ENCODE results near the gene TRAFD1.
"Not testable (repeated sequence)": the region's sequence is repeated elsewhere in the genome, so short reads cannot be mapped to it uniquely, and the experiment has no call there.

The TRAFD1 gene

GRCh38 chr12:112097641-112098040 lies 27.7 kb upstream of the TRAFD1 start:
- H3K4me3 ChIP-seq (ENCODE audit: low read depth, low read length): no peak overlapping the region
- TF ChIP-seq CTCF (IDR thresholded peaks at IDR 0.05; ENCODE audit: borderline replicate concordance, insufficient read depth, low read depth, low read length): no peak

DNA sequence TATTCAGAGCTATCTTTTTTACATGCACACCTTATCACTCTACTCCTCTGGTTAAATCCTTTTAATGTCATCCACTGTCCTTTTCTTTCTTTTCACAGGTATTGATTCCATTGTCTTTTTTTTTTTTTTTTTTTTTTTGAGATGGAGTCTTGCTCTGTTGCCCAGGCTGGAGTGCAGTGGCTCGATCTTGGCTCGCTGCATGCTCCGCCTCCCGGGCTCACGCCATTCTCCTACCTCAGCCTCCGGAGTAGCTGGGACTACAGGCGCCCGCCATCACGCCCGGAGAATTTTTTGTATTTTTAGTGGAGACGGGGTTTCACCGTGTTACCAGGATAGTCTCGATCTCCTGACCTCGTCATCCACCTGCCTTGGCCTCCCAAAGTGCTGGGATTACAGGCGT lies 24.9 kb upstream of the TRAFD1 start:
- H3K4me3 ChIP-seq (ENCODE audit: low read depth, low read length): not testable (repeated sequence)

DNA sequence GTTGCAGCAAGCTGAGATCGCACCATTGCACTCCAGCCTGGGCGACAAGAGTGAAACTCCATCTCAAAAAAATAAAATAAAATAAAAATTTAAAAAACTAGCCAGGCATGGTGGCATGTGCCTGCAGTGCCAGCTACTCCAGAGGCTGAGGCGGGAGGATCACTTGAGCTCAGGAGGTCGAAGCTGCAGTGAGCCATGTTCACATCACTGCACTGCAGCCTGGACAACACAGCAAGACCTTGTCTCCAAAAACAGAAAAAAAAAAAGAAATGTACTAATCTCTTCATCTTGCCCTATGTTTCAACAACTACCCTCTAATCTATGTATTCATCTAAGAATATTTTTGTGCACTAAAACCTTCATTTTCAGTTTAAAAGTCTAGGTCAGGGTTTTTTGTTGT lies 23.2 kb upstream of the TRAFD1 start:
- H3K4me3 ChIP-seq (ENCODE audit: low read depth, low read length): no peak overlapping the region
- no peak for TF ChIP-seq CTCF (IDR thresholded peaks at IDR 0.05; ENCODE audit: borderline replicate concordance, insufficient read depth, low read depth, low read length)

DNA sequence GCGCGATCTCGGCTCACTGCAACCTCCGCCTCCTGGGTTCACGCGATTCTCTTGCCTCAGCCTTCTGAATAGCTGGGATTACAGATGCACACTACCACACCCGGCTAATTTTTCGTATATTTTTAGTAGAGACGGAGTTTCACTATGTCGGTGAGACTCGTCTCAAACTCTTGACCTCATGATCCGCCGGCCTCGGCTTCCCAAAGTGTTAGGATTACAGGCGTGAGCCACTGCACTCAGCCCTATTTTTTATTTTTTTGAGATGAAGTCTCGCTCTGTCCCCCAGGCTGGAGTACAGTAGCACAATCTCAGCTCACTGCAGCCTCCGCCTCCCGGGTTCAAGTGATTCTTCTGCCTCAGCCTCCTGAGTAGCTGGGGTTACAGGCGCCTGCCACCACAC lies 22.6 kb upstream of the TRAFD1 start:
- not testable (repeated sequence) for H3K4me3 ChIP-seq (ENCODE audit: low read depth, low read length)

- no peak overlapping the region for H3K4me3 ChIP-seq (ENCODE audit: low read depth, low read length)
- TF ChIP-seq CTCF (IDR thresholded peaks at IDR 0.05; ENCODE audit: borderline replicate concordance, insufficient read depth, low read depth, low read length): no peak
Measured at GRCh38 chr12:112103758-112104503, 21.4 kb upstream of the TRAFD1 start.

DNA sequence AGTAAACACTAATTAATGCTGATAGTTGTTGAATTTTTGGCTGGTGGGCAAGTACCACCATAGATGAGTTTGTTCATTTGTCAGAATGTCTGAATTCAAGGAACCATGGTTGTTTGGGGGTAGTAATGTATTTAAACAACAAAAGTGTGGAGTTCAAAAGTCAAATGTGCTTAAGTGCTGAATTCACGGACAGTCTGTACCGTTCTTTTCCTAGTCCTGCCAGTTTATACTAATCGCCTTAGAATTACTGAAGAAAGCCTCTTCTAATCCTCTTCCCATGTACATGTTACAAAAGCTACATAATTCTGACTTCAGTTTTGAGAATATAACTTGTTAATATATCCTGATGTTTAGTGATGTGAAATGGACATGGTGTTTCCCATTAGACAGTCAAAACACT lies 19.5 kb upstream of the TRAFD1 start:
- H3K4me3 ChIP-seq (ENCODE audit: low read depth, low read length): no peak overlapping the region

DNA sequence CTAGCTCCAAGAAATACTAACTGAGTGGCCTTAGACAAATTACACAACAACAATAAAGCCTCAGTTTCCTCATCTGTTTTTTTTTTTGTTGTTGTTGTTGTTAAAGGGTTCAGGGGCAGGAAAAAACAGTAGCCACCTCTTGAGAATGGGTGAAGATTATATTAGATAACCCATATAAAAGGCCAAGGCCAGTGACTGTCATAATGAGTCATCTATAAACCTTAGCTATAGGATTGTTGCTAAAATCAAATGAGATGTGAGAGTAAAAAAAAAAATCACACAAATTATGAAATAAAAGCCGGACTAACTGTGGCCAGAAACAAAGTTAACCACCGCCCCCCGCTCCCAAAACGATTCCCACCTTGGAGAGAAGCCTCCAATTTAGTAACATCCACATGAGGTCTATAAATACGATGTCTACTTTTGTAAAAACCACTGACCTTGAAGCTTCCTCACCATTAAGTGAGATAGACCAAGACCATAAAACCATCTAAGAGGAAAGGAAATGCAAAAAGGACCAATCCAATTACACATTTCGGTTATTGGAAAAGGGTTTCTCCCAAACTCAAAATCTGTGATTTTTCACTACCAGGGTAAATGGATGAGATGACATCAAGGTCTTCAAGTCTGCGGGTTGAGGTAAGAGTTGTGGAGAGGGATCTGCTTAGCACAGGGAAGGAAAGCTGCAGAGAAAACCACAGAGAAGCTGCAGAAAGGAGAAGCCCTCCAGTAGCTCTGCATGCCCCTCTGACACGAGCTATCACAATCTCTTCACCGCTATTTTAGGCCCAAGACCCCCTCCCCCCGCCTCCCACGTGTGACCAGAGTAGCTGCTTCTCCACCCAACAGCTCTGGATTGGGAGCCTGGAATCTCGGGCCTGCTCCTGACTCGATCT lies 17.8 kb upstream of the TRAFD1 start:
- H3K4me3 ChIP-seq (ENCODE audit: low read depth, low read length): peak overlapping the region; percentile 81
- TF ChIP-seq CTCF (IDR thresholded peaks at IDR 0.05; ENCODE audit: borderline replicate concordance, insufficient read depth, low read depth, low read length): no peak

More for the DNA sequence above, 19.5 kb upstream of the TRAFD1 start:
- no peak for TF ChIP-seq CTCF (IDR thresholded peaks at IDR 0.05; ENCODE audit: borderline replicate concordance, insufficient read depth, low read depth, low read length)

Measured in GM12875 (cell line).